ENCODE measurements around the gene PTBP1.

Gene PTBP1

DNA sequence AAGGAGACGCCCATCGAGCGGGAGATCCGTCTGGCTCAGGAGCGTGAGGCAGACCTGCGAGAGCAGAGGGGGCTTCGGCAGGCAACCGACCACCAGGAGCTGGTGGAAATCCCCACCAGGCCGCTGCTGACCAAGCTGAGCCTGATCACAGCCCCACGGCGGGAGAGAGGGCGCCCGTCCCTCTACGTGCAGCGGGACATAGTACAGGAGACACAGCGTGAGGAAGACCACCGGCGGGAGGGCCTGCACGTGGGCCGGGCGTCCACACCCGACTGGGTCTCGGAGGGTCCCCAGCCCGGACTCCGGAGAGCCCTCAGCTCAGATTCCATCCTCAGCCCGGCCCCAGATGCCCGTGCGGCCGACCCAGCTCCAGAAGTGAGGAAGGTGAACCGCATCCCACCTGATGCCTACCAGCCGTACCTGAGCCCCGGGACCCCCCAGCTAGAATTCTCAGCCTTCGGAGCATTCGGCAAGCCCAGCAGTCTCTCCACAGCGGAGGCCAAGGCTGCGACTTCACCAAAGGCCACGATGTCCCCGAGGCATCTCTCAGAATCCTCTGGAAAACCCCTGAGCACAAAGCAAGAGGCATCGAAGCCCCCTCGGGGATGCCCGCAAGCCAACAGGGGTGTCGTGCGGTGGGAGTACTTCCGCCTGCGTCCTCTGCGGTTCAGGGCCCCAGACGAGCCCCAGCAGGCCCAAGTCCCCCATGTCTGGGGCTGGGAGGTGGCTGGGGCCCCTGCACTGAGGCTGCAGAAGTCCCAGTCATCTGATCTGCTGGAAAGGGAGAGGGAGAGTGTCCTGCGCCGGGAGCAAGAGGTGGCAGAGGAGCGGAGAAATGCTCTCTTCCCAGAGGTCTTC, 39.2 kb upstream of the PTBP1 start:
- POLR2A ChIA-PET = no interaction called here
- DNase-seq (ENCODE audit: low read depth, low spot score) = no peak
- TF ChIP-seq, protein P1, sequence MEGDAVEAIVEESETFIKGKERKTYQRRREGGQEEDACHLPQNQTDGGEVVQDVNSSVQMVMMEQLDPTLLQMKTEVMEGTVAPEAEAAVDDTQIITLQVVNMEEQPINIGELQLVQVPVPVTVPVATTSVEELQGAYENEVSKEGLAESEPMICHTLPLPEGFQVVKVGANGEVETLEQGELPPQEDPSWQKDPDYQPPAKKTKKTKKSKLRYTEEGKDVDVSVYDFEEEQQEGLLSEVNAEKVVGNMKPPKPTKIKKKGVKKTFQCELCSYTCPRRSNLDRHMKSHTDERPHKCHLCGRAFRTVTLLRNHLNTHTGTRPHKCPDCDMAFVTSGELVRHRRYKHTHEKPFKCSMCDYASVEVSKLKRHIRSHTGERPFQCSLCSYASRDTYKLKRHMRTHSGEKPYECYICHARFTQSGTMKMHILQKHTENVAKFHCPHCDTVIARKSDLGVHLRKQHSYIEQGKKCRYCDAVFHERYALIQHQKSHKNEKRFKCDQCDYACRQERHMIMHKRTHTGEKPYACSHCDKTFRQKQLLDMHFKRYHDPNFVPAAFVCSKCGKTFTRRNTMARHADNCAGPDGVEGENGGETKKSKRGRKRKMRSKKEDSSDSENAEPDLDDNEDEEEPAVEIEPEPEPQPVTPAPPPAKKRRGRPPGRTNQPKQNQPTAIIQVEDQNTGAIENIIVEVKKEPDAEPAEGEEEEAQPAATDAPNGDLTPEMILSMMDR (IDR thresholded peaks at IDR 0.05; ENCODE audit: insufficient read depth, low read length, missing control alignments) = no peak
- CTCF ChIA-PET = no interaction called here
- H3K4me3 ChIP-seq (ENCODE audit: low read depth, low read length) = no peak overlapping the region

DNA sequence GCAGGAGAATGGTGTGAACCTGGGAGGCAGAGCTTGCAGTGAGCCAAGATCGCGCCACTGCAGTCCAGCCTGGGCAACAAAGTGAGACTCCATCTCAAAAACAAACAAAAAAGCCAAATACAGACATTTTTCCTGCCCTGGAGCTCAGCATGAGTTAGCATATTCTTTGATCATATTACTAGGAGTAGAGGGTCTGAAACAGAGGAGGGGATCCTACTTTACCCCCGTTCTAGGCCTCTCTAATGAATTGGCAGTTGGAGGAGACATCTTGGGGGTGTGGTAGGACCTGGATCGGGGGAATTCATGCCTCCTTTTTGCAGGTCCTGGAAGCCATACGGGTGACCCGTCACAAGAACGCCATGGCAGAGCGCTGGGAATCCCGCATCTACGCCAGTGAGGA, 34.1 kb upstream of the PTBP1 start:
- POLR2A ChIA-PET = no interaction called here
- CTCF ChIA-PET = interaction anchor here (1.2 kb wide), 1 partner anchor 8 kb away, joined by 4 read pairs; no protein-coding TSS in a partner anchor
- no peak overlapping the region for H3K4me3 ChIP-seq (ENCODE audit: low read depth, low read length)
- no peak for DNase-seq (ENCODE audit: low read depth, low spot score)
- TF ChIP-seq, protein P1 (IDR thresholded peaks at IDR 0.05; ENCODE audit: insufficient read depth, low read length, missing control alignments) = no peak

DNA sequence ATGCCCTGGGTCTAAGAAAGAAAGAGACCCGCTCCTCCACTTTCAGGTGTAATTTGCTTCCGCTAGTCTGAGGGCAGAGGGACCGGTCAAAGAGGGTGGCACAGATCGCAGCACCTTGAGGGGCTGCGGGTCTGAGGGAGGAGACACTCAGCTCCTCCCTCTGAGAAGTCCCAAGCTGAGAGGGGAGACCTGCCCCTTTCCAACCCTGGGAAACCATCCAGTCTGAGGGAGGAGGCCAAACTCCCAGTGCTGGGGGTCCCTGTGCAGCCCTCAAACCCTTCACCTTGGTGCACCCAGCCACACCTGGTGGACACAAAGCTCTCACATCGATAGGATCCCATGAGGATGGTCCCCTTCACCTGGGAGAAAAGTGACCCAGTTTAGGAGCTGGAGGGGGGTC, 33.4 kb upstream of the PTBP1 start:
- H3K4me3 ChIP-seq (ENCODE audit: low read depth, low read length) = no peak overlapping the region
- ChIA-PET POLR2A (no interaction called here), CTCF (interaction anchor here (1.0 to 1.6 kb wide), 2 partner anchors 11 kb away, joined by 3 to 5 read pairs; no protein-coding TSS in a partner anchor)
- TF ChIP-seq, protein P1 (IDR thresholded peaks at IDR 0.05; ENCODE audit: insufficient read depth, low read length, missing control alignments) = no peak
- DNase-seq (ENCODE audit: low read depth, low spot score) = no peak

DNA sequence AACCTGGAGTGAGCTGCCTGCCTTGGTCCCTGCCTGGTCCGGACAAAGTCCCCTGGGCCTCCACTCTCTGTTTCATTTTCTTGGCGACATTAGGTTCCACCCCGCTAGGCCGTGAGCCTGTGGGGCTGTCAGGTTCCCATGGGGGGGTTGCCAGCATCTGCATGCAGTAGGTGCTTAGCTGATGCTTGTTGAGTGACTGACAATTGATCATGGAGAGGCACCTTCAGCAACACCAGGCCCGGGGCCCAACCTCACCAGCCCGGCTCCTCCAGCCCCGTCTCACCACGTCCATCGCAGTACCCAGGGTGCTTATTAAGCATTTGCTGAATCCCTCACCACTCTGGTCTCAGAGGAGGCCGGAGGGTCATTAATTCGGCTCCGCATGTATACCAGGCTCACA, 33.0 kb upstream of the PTBP1 start:
- POLR2A ChIA-PET = no interaction called here
- CTCF ChIA-PET = interaction anchor here (1.0 to 1.6 kb wide), 2 partner anchors 10 to 11 kb away, joined by 3 to 5 read pairs; no protein-coding TSS in a partner anchor
- TF ChIP-seq, protein P1 (IDR thresholded peaks at IDR 0.05; ENCODE audit: insufficient read depth, low read length, missing control alignments) = no peak
- H3K4me3 ChIP-seq (ENCODE audit: low read depth, low read length) = no peak overlapping the region
- no peak for DNase-seq (ENCODE audit: low read depth, low spot score)

DNA sequence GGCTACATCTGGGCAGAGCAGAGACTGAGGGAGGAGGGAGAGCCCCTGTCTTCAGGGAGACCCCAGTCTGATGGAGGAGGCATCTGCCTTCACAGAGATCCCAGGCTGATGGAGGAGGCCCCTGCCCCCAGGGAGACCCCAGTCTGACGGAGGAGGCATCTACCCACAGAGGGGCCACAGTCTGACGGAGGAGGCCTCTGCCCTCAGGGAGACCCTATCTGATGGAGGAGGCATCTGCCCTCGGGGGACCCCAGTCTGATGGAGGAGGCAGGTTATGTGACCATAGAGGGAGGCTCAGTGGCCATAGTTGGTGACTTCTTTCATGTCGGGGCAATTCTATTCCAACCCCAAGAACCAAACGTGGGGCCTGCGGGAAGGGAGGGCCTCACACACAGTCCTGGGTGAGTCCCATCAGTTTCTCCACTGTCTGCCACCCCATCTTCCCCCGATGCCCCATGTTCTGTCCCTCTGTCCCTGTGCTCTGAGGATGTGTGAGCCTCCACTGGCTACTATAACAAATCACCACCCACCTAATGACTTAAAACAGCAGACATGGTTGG, 32.0 kb upstream of the PTBP1 start:
- POLR2A ChIA-PET = no interaction called here
- CTCF ChIA-PET = interaction anchor here (1.0 to 1.6 kb wide), 2 partner anchors 12 to 93 kb away, joined by 3 to 5 read pairs; no protein-coding TSS in a partner anchor
- TF ChIP-seq, protein P1 (IDR thresholded peaks at IDR 0.05; ENCODE audit: insufficient read depth, low read length, missing control alignments) = no peak

DNA sequence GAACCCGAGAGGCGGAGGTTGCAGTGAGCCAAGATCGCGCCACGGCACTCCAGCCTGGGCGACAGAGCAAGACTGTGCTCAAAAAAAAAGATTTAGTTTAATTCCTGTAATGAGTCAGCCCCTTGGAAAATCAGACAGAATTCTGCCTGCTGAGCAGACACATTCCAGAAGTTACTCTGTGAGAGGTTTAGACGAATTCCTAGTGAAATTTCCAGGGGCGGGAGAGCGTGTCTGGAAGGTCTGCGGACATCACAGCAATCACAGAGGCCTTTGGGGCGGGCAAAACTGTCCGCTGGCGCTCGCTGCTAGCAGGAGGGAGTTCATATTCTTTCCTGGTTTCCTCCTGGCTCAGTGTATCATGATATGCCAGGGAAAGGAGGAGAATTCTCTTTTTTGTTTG, 28.8 kb upstream of the PTBP1 start:
- TF ChIP-seq, protein P1 (IDR thresholded peaks at IDR 0.05; ENCODE audit: insufficient read depth, low read length, missing control alignments) = no peak
- H3K4me3 ChIP-seq (ENCODE audit: low read depth, low read length) = no peak overlapping the region
- peak; percentile 45 for DNase-seq (ENCODE audit: low read depth, low spot score)
- CTCF ChIA-PET = interaction anchor here (0.6 to 3.0 kb wide), 9 partner anchors 8 to 213 kb away, joined by 3 to 19 read pairs (median 17); no protein-coding TSS in a partner anchor
- POLR2A ChIA-PET = no interaction called here

More for the DNA sequence above, 32.0 kb upstream of the PTBP1 start:
- H3K4me3 ChIP-seq (ENCODE audit: low read depth, low read length) = no peak overlapping the region
- DNase-seq (ENCODE audit: low read depth, low spot score) = no peak
